IPS-18c (cell line): ENCODE data around the gene MRGPRX2.

Source experiments
- H3K4me3 ChIP-seq: 2 replicates; pipeline ENCODE4 v1.7.0; 2013; ENCODE audit warnings: low read depth, mild to moderate bottlenecking, low read length, moderate library complexity; ENCODE audit not compliant: insufficient read depth
- H3K9me3 ChIP-seq: one replicate; pipeline ENCODE4 v1.6.1; 2013; ENCODE audit warnings: mild to moderate bottlenecking, low read length, moderate library complexity; ENCODE audit not compliant: control insufficient read depth, insufficient read depth

Gene MRGPRX2

GRCh38 chr11:19027829-19028595, 32.5 kb downstream of the MRGPRX2 start:
- no peak overlapping the region for H3K4me3 ChIP-seq
- H3K9me3 ChIP-seq = no peaks in the 10 kb centered on the region

GRCh38 chr11:19026862-19027261, 33.7 kb downstream of the MRGPRX2 start:
- no peaks in the 10 kb centered on the region for H3K9me3 ChIP-seq
- no peak overlapping the region for H3K4me3 ChIP-seq

GRCh38 chr11:19025481-19026406, 34.8 kb downstream of the MRGPRX2 start:
- H3K9me3 ChIP-seq = no peaks in the 10 kb centered on the region

GRCh38 chr11:19020831-19021230, 39.7 kb downstream of the MRGPRX2 start:
- Histone ChIP-seq H3K4me3 (no peak overlapping the region), H3K9me3 (no peaks in the 10 kb centered on the region)

More at GRCh38 chr11:19025481-19026406, 34.8 kb downstream of the MRGPRX2 start:
- H3K4me3 ChIP-seq = no peak overlapping the region

GRCh38 chr11:19018901-19019300, 41.6 kb downstream of the MRGPRX2 start:
- no peaks in the 10 kb centered on the region for H3K9me3 ChIP-seq
- no peak overlapping the region for H3K4me3 ChIP-seq

- Histone ChIP-seq H3K9me3 (no peaks in the 10 kb centered on the region), H3K4me3 (no peak overlapping the region)
Measured at GRCh38 chr11:19013181-19013857, 47.2 kb downstream of the MRGPRX2 start.

GRCh38 chr11:19012636-19013035, 47.9 kb downstream of the MRGPRX2 start:
- H3K4me3 ChIP-seq = no peak overlapping the region
- H3K9me3 ChIP-seq = no peaks in the 10 kb centered on the region
